DOHH2 (cell line): ENCODE measurements around the gene F2R.

Experiments
- H3F3A ChIP-seq: fragments of 200-600 bp; sonication (generic), shearing (Covaris generic); 2 replicates; pipeline ENCODE4 v1.6.0; 2016; ENCODE audit warnings: antibody characterized with exemption, mild to moderate bottlenecking; ENCODE audit not compliant: control insufficient read depth, insufficient read depth
- H3K27ac ChIP-seq: fragments of 200-600 bp; sonication (generic); 2 replicates; pipeline ENCODE4 v1.5.1; 2014; ENCODE audit warnings: low read depth, mild to moderate bottlenecking, low read length, moderate library complexity
- H3K27me3 ChIP-seq: fragments of 200-600 bp; sonication (generic); 2 replicates; pipeline ENCODE4 v1.6.1; 2014; ENCODE audit warnings: mild to moderate bottlenecking, low read length, mixed read lengths; ENCODE audit not compliant: control insufficient read depth
- H3K36me3 ChIP-seq: fragments of 200-600 bp; sonication (generic); 2 replicates; pipeline ENCODE4 v1.6.1; 2014; ENCODE audit warnings: mild to moderate bottlenecking, low read length, moderate library complexity, mixed read lengths; ENCODE audit not compliant: control insufficient read depth
- H3K4me1 ChIP-seq: fragments of 200-600 bp; sonication (generic); 2 replicates; pipeline ENCODE4 v1.6.1; 2014; ENCODE audit warnings: mild to moderate bottlenecking, low read length, mixed read lengths; ENCODE audit not compliant: control insufficient read depth
- H3K4me2 ChIP-seq: fragments of 200-600 bp; sonication (generic); 2 replicates; pipeline ENCODE4 v1.6.0; 2014; ENCODE audit warnings: mild to moderate bottlenecking, low read length, moderate library complexity
- H3K4me3 ChIP-seq: fragments of 200-600 bp; sonication (generic); 2 replicates; pipeline ENCODE4 v1.5.1; 2014; ENCODE audit warnings: mild to moderate bottlenecking, low read length, mixed read lengths
- H3K79me2 ChIP-seq: fragments of 200-600 bp; sonication (generic); 2 replicates; pipeline ENCODE4 v1.6.1; 2014; ENCODE audit warnings: mild to moderate bottlenecking, low read length, mixed read lengths; ENCODE audit not compliant: control insufficient read depth
- H3K9me2 ChIP-seq: fragments of 200-600 bp; sonication (generic); replicated peaks from 2 replicates; pipeline ENCODE4 v1.6.1; 2014; ENCODE audit warnings: mild to moderate bottlenecking, low read length, mixed read lengths; ENCODE audit not compliant: control insufficient read depth
- H3K9me3 ChIP-seq: fragments of 200-600 bp; sonication (generic); 2 replicates; pipeline ENCODE4 v1.6.1; 2014; ENCODE audit warnings: antibody characterized with exemption, low read length, mixed read lengths; ENCODE audit not compliant: control insufficient read depth, insufficient read depth
- H4K20me1 ChIP-seq: fragments of 200-600 bp; sonication (generic); 2 replicates; pipeline ENCODE4 v1.6.0; 2014; ENCODE audit warnings: low read depth, mild to moderate bottlenecking, antibody characterized with exemption, low read length, moderate library complexity; ENCODE audit not compliant: control insufficient read depth, insufficient read depth
- CTCF ChIP-seq: fragments of 200-600 bp; sonication (generic); IDR thresholded peaks from one replicate; pipeline ENCODE4 v1.5.1; 2014; ENCODE audit warnings: antibody characterized with exemption, mild to moderate bottlenecking, low read depth, low read length; ENCODE audit not compliant: poor library complexity, severe bottlenecking
- EZH2phosphoT487 ChIP-seq: fragments of 200-600 bp; sonication (generic); IDR thresholded peaks from 2 replicates; pipeline ENCODE4 v1.6.1; 2017; ENCODE audit warnings: borderline replicate concordance, mild to moderate bottlenecking, antibody characterized with exemption, low read length, moderate library complexity, mixed read lengths

F2R gene

GRCh38 chr5:76751291-76751690 lies 35.4 kb downstream of the F2R start:
- Histone ChIP-seq H3K9me3 (no peaks in the 10 kb centered on the region), H4K20me1 (no peaks in the 10 kb centered on the region), H3K4me1 (no peaks in the 10 kb centered on the region), H3K27me3 (no peaks in the 10 kb centered on the region; the same call in 1 of the 2 replicates), H3F3A (no peaks in the 10 kb centered on the region), H3K27ac (no peak overlapping the region), H3K79me2 (no peaks in the 10 kb centered on the region), H3K4me3 (no peak overlapping the region), H3K36me3 (no peaks in the 10 kb centered on the region), H3K4me2 (no peak overlapping the region), H3K9me2 (no peaks in the 10 kb centered on the region)
- TF ChIP-seq EZH2phosphoT487 = no peak
- TF ChIP-seq CTCF = no peak

- no peak overlapping the region for H3K4me3 ChIP-seq
- TF ChIP-seq CTCF = no peak
- no peak for TF ChIP-seq EZH2phosphoT487
These were observed 38.7 kb downstream of the F2R start for GRCh38 chr5:76754668-76755078.

GRCh38 chr5:76755779-76756637 lies 40.1 kb downstream of the F2R start:
- H3K4me1 ChIP-seq = no peaks in the 10 kb centered on the region
- no peak overlapping the region for H3K27ac ChIP-seq
- H3K79me2 ChIP-seq = no peaks in the 10 kb centered on the region
- no peaks in the 10 kb centered on the region for H3K36me3 ChIP-seq
- no peak overlapping the region for H3K4me2 ChIP-seq
- H3F3A ChIP-seq = no peaks in the 10 kb centered on the region
- TF ChIP-seq EZH2phosphoT487 = no peak
- TF ChIP-seq CTCF = no peak
- H3K27me3 ChIP-seq = no peaks in the 10 kb centered on the region; the same call in 1 of the 2 replicates
- no peaks in the 10 kb centered on the region for H3K9me2 ChIP-seq
- no peaks in the 10 kb centered on the region for H3K9me3 ChIP-seq
- H3K4me3 ChIP-seq = no peak overlapping the region
- no peaks in the 10 kb centered on the region for H4K20me1 ChIP-seq

More at GRCh38 chr5:76754668-76755078, 38.7 kb downstream of the F2R start:
- H3K79me2 ChIP-seq = no peaks in the 10 kb centered on the region
- H3K27me3 ChIP-seq = no peaks in the 10 kb centered on the region; the same call in 1 of the 2 replicates
- H3K9me3 ChIP-seq = no peaks in the 10 kb centered on the region
- no peaks in the 10 kb centered on the region for H3K36me3 ChIP-seq
- H3K4me1 ChIP-seq = no peaks in the 10 kb centered on the region
- no peak overlapping the region for H3K4me2 ChIP-seq
- H3F3A ChIP-seq = no peaks in the 10 kb centered on the region
- H3K27ac ChIP-seq = no peak overlapping the region
- no peaks in the 10 kb centered on the region for H3K9me2 ChIP-seq
- H4K20me1 ChIP-seq = no peaks in the 10 kb centered on the region
